MCF 10A (cell line): ENCODE measurements around the gene RAB31. TPM values are rescaled to one million over a fixed set of nuclear protein-coding genes. Genes with fewer than 3 reads are reported as not detected.

ENCODE experiments used
- BruUV-seq: library from RNA; stranded (reverse); fragments of 400-500 nt; replicated peaks from 2 replicates; lab custom pipeline; 2021; lab: Mats Ljungman, UMichigan
- CTCF ChIA-PET: fragments of 300-600 bp; sonication (Branson Sonifier 250); formaldehyde crosslinking; extraction: SDS; loops from one replicate; lab custom pipeline; 2021; ENCODE audit warnings: antibody characterized with exemption, inconsistent platforms; lab: Yijun Ruan, JAX
- POLR2A ChIA-PET: fragments of 300-600, 350-650 bp; sonication (Branson Sonifier 250); formaldehyde crosslinking; extraction: SDS; loops from one replicate; lab custom pipeline; 2020; ENCODE audit warnings: antibody characterized with exemption, inconsistent platforms; lab: Yijun Ruan, JAX
- DNase-seq: peaks from one replicate; pipeline ENCODE4 v3.0.0-alpha.2; 2018; ENCODE audit not compliant: unreplicated experiment
- H3K27ac Mint-ChIP-seq: one replicate; pipeline ENCODE4 v1.8.0; 2022; ENCODE audit warnings: mild to moderate bottlenecking, low read depth, mixed read lengths; ENCODE audit not compliant: unreplicated experiment
- H3K27me3 Mint-ChIP-seq: one replicate; pipeline ENCODE4 v1.8.0; 2022; ENCODE audit warnings: mixed read lengths; ENCODE audit not compliant: insufficient read depth, unreplicated experiment
- H3K36me3 Mint-ChIP-seq: one replicate; pipeline ENCODE4 v1.8.0; 2022; ENCODE audit warnings: mild to moderate bottlenecking, moderate library complexity, mixed read lengths; ENCODE audit not compliant: insufficient read depth, unreplicated experiment
- H3K4me1 Mint-ChIP-seq: one replicate; pipeline ENCODE4 v1.8.0; 2022; ENCODE audit warnings: mixed read lengths; ENCODE audit not compliant: insufficient read depth, unreplicated experiment
- H3K4me3 Mint-ChIP-seq: one replicate; pipeline ENCODE4 v1.8.0; 2022; ENCODE audit warnings: mild to moderate bottlenecking, moderate library complexity, mixed read lengths; ENCODE audit not compliant: unreplicated experiment
- H3K9me3 Mint-ChIP-seq: one replicate; pipeline ENCODE4 v1.8.0; 2022; ENCODE audit warnings: mixed read lengths; ENCODE audit not compliant: unreplicated experiment
- CTCF ChIP-seq: fragments of 200-600 bp; IDR thresholded peaks from one replicate; pipeline ENCODE4 v1.8.0; 2022; ENCODE audit warnings: antibody characterized with exemption, mild to moderate bottlenecking; ENCODE audit not compliant: unreplicated experiment
- intact Hi-C: fragments of 100-400 bp; cut with micrococcal nuclease; formaldehyde crosslinking; loops from 2 replicates; pipeline ENCODE4 v1.14.1; 2022
- total RNA-seq: library from RNA; stranded (reverse); gene quantifications from 2 replicates; pipeline ENCODE4 v1.2.3, GENCODE V29; 2022

RAB31 gene
- total RNA-seq, 1 experiment from 2014 or later: 6.1 TPM

GRCh38 chr18:9724797-9725585, 16.9 kb downstream of the RAB31 start:
- H3K9me3 Mint-ChIP-seq: no peaks in the 10 kb centered on the region
- TF ChIP-seq CTCF: no peak
- intact Hi-C loops: loop anchor here (5.0 kb wide), 1 partner anchor 113 kb away; the partner anchor contains the start of gene PPP4R1
- ChIA-PET POLR2A (no interaction called here), CTCF (interaction anchor here (0.8 kb wide), 1 partner anchor 18 kb away, joined by 3 read pairs; no protein-coding TSS in a partner anchor)
- DNase-seq: no peak
- H3K4me3 Mint-ChIP-seq: no peak overlapping the region
- no peak overlapping the region for H3K27ac Mint-ChIP-seq
- no peaks in the 10 kb centered on the region for H3K27me3 Mint-ChIP-seq
- no peaks in the 10 kb centered on the region for H3K36me3 Mint-ChIP-seq
- BruUV-seq: no TSS peak
- peaks cover 16% of the 10 kb centered on the region for H3K4me1 Mint-ChIP-seq

GRCh38 chr18:9726175-9726574, 18.1 kb downstream of the RAB31 start:
- TF ChIP-seq CTCF: no peak
- no peak overlapping the region for H3K27ac Mint-ChIP-seq
- H3K4me1 Mint-ChIP-seq: peaks cover 12% of the 10 kb centered on the region
- no peaks in the 10 kb centered on the region for H3K27me3 Mint-ChIP-seq
- intact Hi-C loops: no loop called here
- no peaks in the 10 kb centered on the region for H3K9me3 Mint-ChIP-seq
- CTCF ChIA-PET: interaction anchor here (0.6 to 1.5 kb wide), 2 partner anchors 151 to 201 kb away, joined by 7 to 9 read pairs; no protein-coding TSS in a partner anchor
- no TSS peak for BruUV-seq
- POLR2A ChIA-PET: interaction anchor here (0.6 to 1.1 kb wide), 2 partner anchors 147 to 653 kb away, joined by 3 to 4 read pairs; no protein-coding TSS in a partner anchor
- DNase-seq: no peak
- no peaks in the 10 kb centered on the region for H3K36me3 Mint-ChIP-seq
- H3K4me3 Mint-ChIP-seq: no peak overlapping the region

- Mint-ChIP-seq H3K27me3 (no peaks in the 10 kb centered on the region), H3K4me3 (no peak overlapping the region), H3K27ac (no peak overlapping the region), H3K4me1 (peaks cover 8% of the 10 kb centered on the region), H3K9me3 (no peaks in the 10 kb centered on the region), H3K36me3 (no peaks in the 10 kb centered on the region)
- TF ChIP-seq CTCF: no peak
- CTCF ChIA-PET: interaction anchor here (0.6 to 1.5 kb wide), 4 partner anchors 22 to 214 kb away, joined by 3 to 9 read pairs (median 5); no protein-coding TSS in a partner anchor
- no TSS peak for BruUV-seq
- DNase-seq: no peak
- intact Hi-C loops: no loop called here
- POLR2A ChIA-PET: interaction anchor here (1.1 to 2.2 kb wide), 2 partner anchors 10 to 653 kb away, joined by 4 read pairs; no protein-coding TSS in a partner anchor
These were observed 18.8 kb downstream of the RAB31 start for GRCh38 chr18:9726936-9727335.

- no peak for TF ChIP-seq CTCF
- H3K27ac Mint-ChIP-seq: no peak overlapping the region
- CTCF ChIA-PET: interaction anchor here (0.8 to 2.0 kb wide), 2 partner anchors 8 to 9 kb away, joined by 3 to 8 read pairs; no protein-coding TSS in a partner anchor
- H3K4me1 Mint-ChIP-seq: peaks cover 11% of the 10 kb centered on the region
- H3K9me3 Mint-ChIP-seq: no peaks in the 10 kb centered on the region
- intact Hi-C loops: no loop called here
- no TSS peak for BruUV-seq
- H3K36me3 Mint-ChIP-seq: no peaks in the 10 kb centered on the region
- POLR2A ChIA-PET: interaction anchor here (0.7 kb wide), 2 partner anchors 30 to 179 kb away, joined by 3 read pairs; no protein-coding TSS in a partner anchor
- H3K4me3 Mint-ChIP-seq: no peak overlapping the region
- H3K27me3 Mint-ChIP-seq: no peaks in the 10 kb centered on the region
- no peak for DNase-seq
These were observed 22.7 kb downstream of the RAB31 start for GRCh38 chr18:9730786-9731185.
